HEK293 (cell line): Measurements from ENCODE around the gene MED6.

ENCODE experiments used
- CTCF ChIP-seq: fragments of 450-650 bp; formaldehyde crosslinking; IDR thresholded peaks from 2 replicates; pipeline ENCODE4 v1.5.1; 2016; ENCODE audit warnings: missing biosample characterization, missing genetic modification characterization
- EGR2 ChIP-seq: fragments of 450-650 bp; formaldehyde crosslinking; IDR thresholded peaks from 2 replicates; pipeline ENCODE4 v1.5.1; 2016; ENCODE audit warnings: low read depth, missing biosample characterization, missing genetic modification characterization
- PBX3 ChIP-seq: sonication (generic); formaldehyde crosslinking; IDR thresholded peaks from 2 replicates; pipeline ENCODE4 v1.8.1; 2022; ENCODE audit warnings: mild to moderate bottlenecking, moderate library complexity, missing genetic modification reagents
- RBAK ChIP-seq: fragments of 450-650 bp; formaldehyde crosslinking; IDR thresholded peaks from 2 replicates; pipeline ENCODE4 v1.5.1; 2016; ENCODE audit warnings: missing biosample characterization, missing genetic modification characterization
- SETDB1 ChIP-seq: IDR thresholded peaks from one replicate; pipeline ENCODE4 v1.6.1; 2017; ENCODE audit warnings: mild to moderate bottlenecking, low read length, moderate library complexity, mixed read lengths; ENCODE audit not compliant: insufficient read length
- YY1 ChIP-seq: fragments of 450-650 bp; formaldehyde crosslinking; IDR thresholded peaks from 2 replicates; pipeline ENCODE4 v1.5.1; 2018; ENCODE audit warnings: missing biosample characterization, missing genetic modification characterization
- ZFP69B ChIP-seq: fragments of 450-650 bp; formaldehyde crosslinking; IDR thresholded peaks from 2 replicates; pipeline ENCODE4 v1.5.1; 2016; ENCODE audit warnings: missing biosample characterization, missing genetic modification characterization
- ZNF138 ChIP-seq: fragments of 450-650 bp; formaldehyde crosslinking; IDR thresholded peaks from 2 replicates; pipeline ENCODE4 v1.5.1; 2016; ENCODE audit warnings: missing biosample characterization, missing genetic modification characterization, borderline replicate concordance
- ZNF157 ChIP-seq: fragments of 450-650 bp; formaldehyde crosslinking; IDR thresholded peaks from 2 replicates; pipeline ENCODE4 v1.5.1; 2016; ENCODE audit warnings: missing biosample characterization, missing genetic modification characterization
- ZNF274 ChIP-seq, 2 experiments: fragments of 200-500 bp in 1 of 2; fragments of 450-650 bp in 1 of 2; sonication (Bioruptor generic) in 1 of 2; formaldehyde crosslinking in 1 of 2; IDR thresholded peaks; 2 replicates each; pipeline versions ENCODE4 v1.5.1 to v1.6.1; 2014 to 2016; ENCODE audit warnings: borderline replicate concordance in 1 of 2, inconsistent platforms in 1 of 2, low read length in 1 of 2, missing biosample characterization in 1 of 2, missing genetic modification characterization in 1 of 2
- ZNF324 ChIP-seq: fragments of 450-650 bp; formaldehyde crosslinking; IDR thresholded peaks from 2 replicates; pipeline ENCODE4 v1.5.1; 2016; ENCODE audit warnings: missing biosample characterization, missing genetic modification characterization
- ZNF529 ChIP-seq: fragments of 450-650 bp; formaldehyde crosslinking; IDR thresholded peaks from 2 replicates; pipeline ENCODE4 v1.5.1; 2017; ENCODE audit warnings: missing genetic modification characterization, missing biosample characterization; ENCODE audit not compliant: insufficient replicate concordance
- ZSCAN30 ChIP-seq: fragments of 450-650 bp; IDR thresholded peaks from 2 replicates; pipeline ENCODE4 v1.5.1; 2018; ENCODE audit warnings: missing biosample characterization, mild to moderate bottlenecking, missing genetic modification characterization, moderate library complexity
- ZSCAN5A ChIP-seq: fragments of 450-650 bp; formaldehyde crosslinking; IDR thresholded peaks from 2 replicates; pipeline ENCODE4 v1.5.1; 2016; ENCODE audit warnings: missing biosample characterization, missing genetic modification characterization

GRCh38 chr14:70576891-70577290 lies 23.6 kb downstream of the MED6 start:
- TF ChIP-seq ZFP69B (tag by site-specific recombination): no peak
- no peak for TF ChIP-seq EGR2
- TF ChIP-seq CTCF (tag by site-specific recombination): no peak
- no peak for TF ChIP-seq SETDB1
- TF ChIP-seq ZNF324 (tag by site-specific recombination): no peak
- no peak for TF ChIP-seq ZNF529 (tag by site-specific recombination)
- TF ChIP-seq RBAK: no peak
- no peak for TF ChIP-seq PBX3 (CRISPR knock-in tag)
- no peak for TF ChIP-seq ZNF138 (tag by site-specific recombination)
- TF ChIP-seq ZNF274 (IDR thresholded peaks at IDR 0.05; ENCODE audit: low read length): no peak
- TF ChIP-seq ZNF274 (tag by site-specific recombination; IDR thresholded peaks at IDR 0.05; ENCODE audit: borderline replicate concordance): no peak
- TF ChIP-seq ZSCAN5A (tag by site-specific recombination): no peak
- TF ChIP-seq YY1 (tag by site-specific recombination): no peak
- TF ChIP-seq ZNF157 (tag by site-specific recombination): no peak
- TF ChIP-seq ZSCAN30 (tag by site-specific recombination): no peak
